GM12878 (cell line): ENCODE results near the gene SNHG17. TPM values are rescaled to one million over a fixed set of nuclear protein-coding genes. Genes with fewer than 3 reads are reported as not detected.
A peak's percentile ranks its signal among the peaks of the same experiment; 100 is the strongest.

Source experiments
- ATAC-seq: fragments of 200-7000 bp; cut with Tn5 transposase; 3 replicates; pipeline ENCODE4 v1.9.1; 2020; ENCODE audit warnings: mild to moderate bottlenecking, moderate library complexity
- BruUV-seq: library from RNA; stranded (reverse); fragments of 400-500 nt; replicated peaks from 2 replicates; lab custom pipeline; 2021; lab: Mats Ljungman, UMichigan
- CTCF ChIA-PET: fragments of 300-600 bp; sonication (Branson Sonifier 250); formaldehyde crosslinking; extraction: SDS; loops from one replicate; lab custom pipeline; 2021; ENCODE audit warnings: inconsistent platforms; lab: Yijun Ruan, JAX
- POLR2A ChIA-PET: fragments of 350-600 bp; formaldehyde crosslinking; extraction: SDS; loops from one replicate; lab custom pipeline; 2021; ENCODE audit warnings: inconsistent platforms; lab: Charles Lee
- RAD21 ChIA-PET: fragments of 300-600 bp; sonication (Branson Sonifier 250); formaldehyde crosslinking; loops from one replicate; lab custom pipeline; 2023; ENCODE audit warnings: antibody characterized with exemption; ENCODE audit not compliant: unreplicated experiment; lab: Charles Lee
- SMC1A ChIA-PET: fragments of 300-600 bp; sonication (Branson Sonifier 250); formaldehyde crosslinking; loops from one replicate; lab custom pipeline; 2023; ENCODE audit not compliant: unreplicated experiment, uncharacterized antibody; lab: Charles Lee
- DNase-seq: peaks from one replicate; pipeline ENCODE4 v3.0.0-alpha.2; 2011; ENCODE audit warnings: low read depth, low spot score
- FAIRE-seq: peaks from 3 replicates; lab custom pipeline; 2011; peaks lifted over from hg19 to GRCh38; lab: Jason Lieb, UNC
- H2AFZ ChIP-seq: 2 replicates; pipeline ENCODE4 v1.6.0; 2011; ENCODE audit warnings: low read depth, low read length, control low read depth; ENCODE audit not compliant: control insufficient read depth
- H3K27ac ChIP-seq: 2 replicates; pipeline ENCODE4 v1.5.1; 2011; ENCODE audit warnings: control low read depth; ENCODE audit not compliant: control insufficient read depth, insufficient read depth
- H3K27me3 ChIP-seq, 2 experiments: replicated peaks in 1 of 2; 2 replicates each; pipeline versions ENCODE4 v1.6.0 to v1.6.1; 2011; ENCODE audit warnings: low read length in 1 of 2; ENCODE audit not compliant: control insufficient read depth in 2 of 2, insufficient read depth in 2 of 2
- H3K36me3 ChIP-seq, 2 experiments: 2 replicates each; pipeline ENCODE4 v1.5.1; 2011; ENCODE audit warnings: low read length in 1 of 2; ENCODE audit not compliant: control insufficient read depth in 2 of 2, insufficient read depth in 2 of 2
- H3K4me1 ChIP-seq: 2 replicates; pipeline ENCODE4 v1.6.1; 2011; ENCODE audit warnings: mild to moderate bottlenecking, low read length, moderate library complexity, mixed read lengths; ENCODE audit not compliant: control insufficient read depth, insufficient read depth
- H3K4me2 ChIP-seq: 2 replicates; pipeline ENCODE4 v1.6.0; 2011; ENCODE audit warnings: control low read depth; ENCODE audit not compliant: control insufficient read depth, insufficient read depth
- H3K4me3 ChIP-seq: fragments of 200-600 bp; sonication (generic); 2 replicates; pipeline ENCODE4 v1.5.1; 2016
- H3K79me2 ChIP-seq: 2 replicates; pipeline ENCODE4 v1.6.0; 2011; ENCODE audit warnings: low read length; ENCODE audit not compliant: control insufficient read depth, insufficient read depth
- H3K9ac ChIP-seq: 2 replicates; pipeline ENCODE4 v1.8.0; 2011; ENCODE audit warnings: low read length, control low read depth, mixed read lengths; ENCODE audit not compliant: control insufficient read depth, insufficient read depth
- H3K9me3 ChIP-seq: replicated peaks from 3 replicates; pipeline ENCODE4 v1.5.1; 2011; ENCODE audit warnings: mild to moderate bottlenecking, low read length; ENCODE audit not compliant: control insufficient read depth, insufficient read depth
- H4K20me1 ChIP-seq: 2 replicates; pipeline ENCODE4 v1.6.0; 2011; ENCODE audit not compliant: control insufficient read depth, insufficient read depth
- CREM ChIP-seq: IDR thresholded peaks from 2 replicates; pipeline ENCODE4 v1.6.1; 2014; ENCODE audit warnings: antibody characterized with exemption, low read depth
- FOXM1 ChIP-seq: IDR thresholded peaks from 2 replicates; pipeline ENCODE4 v1.6.1; 2012; ENCODE audit warnings: low read depth, mild to moderate bottlenecking, inconsistent platforms, low read length, moderate library complexity
- HDAC6 ChIP-seq: fragments of 200-600 bp; sonication (generic); IDR thresholded peaks from one replicate; pipeline ENCODE4 v1.8.0; 2017; ENCODE audit warnings: antibody characterized with exemption; ENCODE audit not compliant: unreplicated experiment
- IRF5 ChIP-seq: fragments of 450-650 bp; IDR thresholded peaks from 2 replicates; pipeline ENCODE4 v1.6.1; 2017; ENCODE audit warnings: borderline replicate concordance
- MYB ChIP-seq: fragments of 150-350 bp; IDR thresholded peaks from 2 replicates; pipeline ENCODE4 v1.6.1; 2014; ENCODE audit warnings: mild to moderate bottlenecking, low read depth, low read length, borderline replicate concordance
- NKRF ChIP-seq: fragments of 450-650 bp; conservative IDR thresholded peaks from 2 replicates; pipeline ENCODE4 v1.6.1; 2017; ENCODE audit warnings: mild to moderate bottlenecking, moderate library complexity
- POLR2A ChIP-seq: IDR thresholded peaks from 2 replicates; pipeline ENCODE4 v1.6.1; 2011; ENCODE audit warnings: low read depth, mild to moderate bottlenecking, low read length
- POLR2AphosphoS5 ChIP-seq: IDR thresholded peaks from 2 replicates; pipeline ENCODE4 v1.6.1; 2011; ENCODE audit warnings: mild to moderate bottlenecking, low read length, inconsistent platforms
- SIN3A ChIP-seq: IDR thresholded peaks from 2 replicates; pipeline ENCODE4 v1.6.1; 2012; ENCODE audit warnings: low read depth, low read length, improper control_type of control experiment
- WGBS: methylation state at CpG from one replicate; pipeline ENCODE4 v1.1.6; 2016; ENCODE audit warnings: low lambda C conversion rate; ENCODE audit not compliant: insufficient replicate concordance, insufficient coverage; ENCODE audit errors: missing lambda C conversion rate; 5-methylcytosine and 5-hydroxymethylcytosine counted together
- in situ Hi-C: fragments of 300-500 bp; cut with MboI; formaldehyde crosslinking; loops from 9 replicates; pipeline ENCODE4 v1.14.3; 2018; ENCODE audit warnings: mixed read lengths
- intact Hi-C: fragments of 100-400 bp; cut with micrococcal nuclease; formaldehyde crosslinking; loops from one replicate; pipeline ENCODE4 v1.14.2; 2022; ENCODE audit not compliant: unreplicated experiment
- polyA plus RNA-seq, 11 experiments: library from polyadenylated mRNA; depleted of rRNA in 4 of 11; unstranded in 6 of 11; stranded (reverse) in 5 of 11; fragments of >200 nt; fragmentation: Nextera tagmentation in 4 of 11; fragmentation: Illumina TruSeq in 1 of 11; extraction: Ambion mirVana in 4 of 11; extraction: Trizol in 1 of 11; gene quantifications; 1 replicate in 1 of 11; 2 replicates in 10 of 11; pipeline versions ENCODE4 v1.2.1 to v1.2.3, GENCODE V29; 2011 to 2016; ENCODE audit warnings: inconsistent platforms in 2 of 11, missing spikeins in 2 of 11, low read depth in 1 of 11
- total RNA-seq, 4 experiments: library from RNA; depleted of rRNA in 3 of 4; stranded (reverse); fragments of >200 nt in 3 of 4; fragmentation: Illumina TruSeq in 1 of 4; extraction: Trizol in 1 of 4; gene quantifications; 2 replicates each; pipeline versions ENCODE4 v1.2.1 to v1.2.3, GENCODE V29; 2013 to 2021
- TF ChIP-seq, protein P1 (sequence below): fragments of 450-650 bp; IDR thresholded peaks from 2 replicates; pipeline ENCODE4 v1.6.1; 2017; ENCODE audit warnings: antibody characterized with exemption, mild to moderate bottlenecking, moderate library complexity

The SNHG17 gene
- total and polyA plus RNA-seq, 10 of the 15 experiments (the other 5 are each of a cell fraction or from before 2014, with no cell fraction given), result 20.8 to 63.0 (median 33.9) TPM

- CTCF ChIA-PET, result interaction anchor here (0.7 to 2.0 kb wide), 2 partner anchors 17 to 44 kb away, joined by 3 to 5 read pairs; partner anchors contain the start of gene RALGAPB
- intact Hi-C loops, result no loop called here
Measured at GRCh38 chr20:38429301-38429700, 5.8 kb downstream of the SNHG17 start.

GRCh38 chr20:38428800-38429199 is 6.3 kb downstream of the SNHG17 start:
- CTCF ChIA-PET, result interaction anchor here (0.7 to 2.0 kb wide), 2 partner anchors 17 to 44 kb away, joined by 3 to 5 read pairs; partner anchors contain the start of gene RALGAPB
- Histone ChIP-seq H3K36me3 (peaks cover 60 to 69% of the 10 kb centered on the region in 2 experiments), H3K27me3 (no peaks in the 10 kb centered on the region), H3K4me3 (no peak overlapping the region), H3K4me1 (peaks cover 7% of the 10 kb centered on the region), H3K9me3 (no peaks in the 10 kb centered on the region), H3K4me2 (no peak overlapping the region), H3K9ac (no peak overlapping the region), H4K20me1 (peaks cover 27% of the 10 kb centered on the region), H3K27ac (no peak overlapping the region), H2AFZ (no peak overlapping the region), H3K79me2 (peaks cover 72% of the 10 kb centered on the region)
- no peak for DNase-seq
- FAIRE-seq, result no peak
- in situ Hi-C loops (no loop called here), intact Hi-C loops (no loop called here)
- ATAC-seq, result no peak
- SMC1A ChIA-PET, result no interaction called here
- POLR2A ChIA-PET, result interaction anchor here (0.9 kb wide), 1 partner anchor 19 kb away, joined by 3 read pairs; no protein-coding TSS in a partner anchor
- BruUV-seq, result no TSS peak
- RAD21 ChIA-PET, result no interaction called here
- 53% methylated on average over 3 of the region's 3 CpGs for WGBS
- TF ChIP-seq SIN3A (no peak), MYB (no peak), NKRF (no peak), CREM (no peak), HDAC6 (no peak), FOXM1 (no peak)
- TF ChIP-seq, protein P1, sequence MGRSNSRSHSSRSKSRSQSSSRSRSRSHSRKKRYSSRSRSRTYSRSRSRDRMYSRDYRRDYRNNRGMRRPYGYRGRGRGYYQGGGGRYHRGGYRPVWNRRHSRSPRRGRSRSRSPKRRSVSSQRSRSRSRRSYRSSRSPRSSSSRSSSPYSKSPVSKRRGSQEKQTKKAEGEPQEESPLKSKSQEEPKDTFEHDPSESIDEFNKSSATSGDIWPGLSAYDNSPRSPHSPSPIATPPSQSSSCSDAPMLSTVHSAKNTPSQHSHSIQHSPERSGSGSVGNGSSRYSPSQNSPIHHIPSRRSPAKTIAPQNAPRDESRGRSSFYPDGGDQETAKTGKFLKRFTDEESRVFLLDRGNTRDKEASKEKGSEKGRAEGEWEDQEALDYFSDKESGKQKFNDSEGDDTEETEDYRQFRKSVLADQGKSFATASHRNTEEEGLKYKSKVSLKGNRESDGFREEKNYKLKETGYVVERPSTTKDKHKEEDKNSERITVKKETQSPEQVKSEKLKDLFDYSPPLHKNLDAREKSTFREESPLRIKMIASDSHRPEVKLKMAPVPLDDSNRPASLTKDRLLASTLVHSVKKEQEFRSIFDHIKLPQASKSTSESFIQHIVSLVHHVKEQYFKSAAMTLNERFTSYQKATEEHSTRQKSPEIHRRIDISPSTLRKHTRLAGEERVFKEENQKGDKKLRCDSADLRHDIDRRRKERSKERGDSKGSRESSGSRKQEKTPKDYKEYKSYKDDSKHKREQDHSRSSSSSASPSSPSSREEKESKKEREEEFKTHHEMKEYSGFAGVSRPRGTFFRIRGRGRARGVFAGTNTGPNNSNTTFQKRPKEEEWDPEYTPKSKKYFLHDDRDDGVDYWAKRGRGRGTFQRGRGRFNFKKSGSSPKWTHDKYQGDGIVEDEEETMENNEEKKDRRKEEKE, result no peak

More at GRCh38 chr20:38429301-38429700, 5.8 kb downstream of the SNHG17 start:
- no peak for ATAC-seq
- no peak overlapping the region for H3K4me3 ChIP-seq
- BruUV-seq, result no TSS peak
- peaks cover 57 to 71% of the 10 kb centered on the region in 2 experiments for H3K36me3 ChIP-seq
- in situ Hi-C loops, result no loop called here
- TF ChIP-seq POLR2A (peak; percentile 45; the same call in 1 of the 2 replicates), IRF5 (no peak), POLR2AphosphoS5 (0 out of 2 replicates have a peak, but pooled peaks have one; percentile 33)
- DNase-seq, result no peak
- H4K20me1 ChIP-seq, result peaks cover 30% of the 10 kb centered on the region
- H2AFZ ChIP-seq, result no peak overlapping the region
- SMC1A ChIA-PET, result no interaction called here
- FAIRE-seq, result no peak
- no peak overlapping the region for H3K27ac ChIP-seq
- WGBS, result 90% methylated on average over 3 of the region's 3 CpGs
- RAD21 ChIA-PET, result no interaction called here
- peaks cover 7% of the 10 kb centered on the region for H3K4me1 ChIP-seq
- no peaks in the 10 kb centered on the region for H3K27me3 ChIP-seq
- no peaks in the 10 kb centered on the region for H3K9me3 ChIP-seq
- no peak overlapping the region for H3K9ac ChIP-seq
- H3K4me2 ChIP-seq, result no peak overlapping the region
- POLR2A ChIA-PET, result interaction anchor here (0.9 kb wide), 1 partner anchor 18 kb away, joined by 3 read pairs; no protein-coding TSS in a partner anchor
- H3K79me2 ChIP-seq, result peaks cover 75% of the 10 kb centered on the region
